Measurements from ENCODE around the gene ORAI2.

GRCh38 chr7:102410123-102410522, 23.3 kb upstream of the ORAI2 start:
- no peak; the same call in 1 of the 2 replicates for TF ChIP-seq POLR2A (IDR thresholded peaks at IDR 0.05; ENCODE audit: low read depth, low read length)
- no peak for TF ChIP-seq POLR2AphosphoS5 (IDR thresholded peaks at IDR 0.05; ENCODE audit: low read depth, low read length)
- TF ChIP-seq TAF1 (IDR thresholded peaks at IDR 0.05; ENCODE audit: low read depth, low read length) = no peak
- no peak for TF ChIP-seq POU2F2 (IDR thresholded peaks at IDR 0.05; ENCODE audit: low read depth, low read length)

All from GM12891 (cell line).